GM21619 (cell line): Measurements from ENCODE around the gene ECE2.
"Not testable (repeated sequence)": the region's sequence is repeated elsewhere in the genome, so short reads cannot be mapped to it uniquely, and the experiment has no call there.

Source experiments
- ATAC-seq: cut with Tn5 transposase; IDR thresholded peaks from one replicate; pipeline ENCODE4 v1.9.1; 2021; ENCODE audit not compliant: unreplicated experiment

The ECE2 gene

GRCh38 chr3:184335291-184335660 is 59.5 kb downstream of the ECE2 start:
- ATAC-seq, result no peak

- peak; percentile 78 for ATAC-seq
These were observed 60.1 kb downstream of the ECE2 start for GRCh38 chr3:184335661-184336546.

GRCh38 chr3:184336547-184337398 is 61.0 kb downstream of the ECE2 start:
- no peak for ATAC-seq

GRCh38 chr3:184337399-184337714 is 61.5 kb downstream of the ECE2 start, which contains the start of gene FAM131A:
Gene FAM131A, plus strand, starts transcription at chr3:184337600. Its CDS starts 31 bp downstream, at chr3:184337631.
- no peak for ATAC-seq

GRCh38 chr3:184337981-184338380 is 62.2 kb downstream of the ECE2 start:
- no peak for ATAC-seq

- ATAC-seq, result no peak
These were observed 62.7 kb downstream of the ECE2 start for GRCh38 chr3:184338511-184338945.

- no peak for ATAC-seq
These were observed 63.2 kb downstream of the ECE2 start for GRCh38 chr3:184339001-184339400.

- not testable (repeated sequence) for ATAC-seq
These were observed 63.8 kb downstream of the ECE2 start for GRCh38 chr3:184339451-184340135.

GRCh38 chr3:184341925-184342324 is 66.1 kb downstream of the ECE2 start:
- ATAC-seq, result no peak
